GM20000 (cell line): ENCODE data around the gene RFPL1.

ENCODE experiments used
- DNase-seq: peaks from one replicate; pipeline ENCODE4 v3.0.0; 2012; ENCODE audit warnings: low spot score
- TF ChIP-seq, protein P1 (sequence below): IDR thresholded peaks from 2 replicates; pipeline ENCODE4 v1.5.1; 2012; ENCODE audit warnings: mild to moderate bottlenecking, control low read depth; ENCODE audit errors: extremely low read depth, missing control alignments

RFPL1 gene

GRCh38 chr22:29473001-29473400 is 34.6 kb downstream of the RFPL1 start:
- TF ChIP-seq, protein P1, sequence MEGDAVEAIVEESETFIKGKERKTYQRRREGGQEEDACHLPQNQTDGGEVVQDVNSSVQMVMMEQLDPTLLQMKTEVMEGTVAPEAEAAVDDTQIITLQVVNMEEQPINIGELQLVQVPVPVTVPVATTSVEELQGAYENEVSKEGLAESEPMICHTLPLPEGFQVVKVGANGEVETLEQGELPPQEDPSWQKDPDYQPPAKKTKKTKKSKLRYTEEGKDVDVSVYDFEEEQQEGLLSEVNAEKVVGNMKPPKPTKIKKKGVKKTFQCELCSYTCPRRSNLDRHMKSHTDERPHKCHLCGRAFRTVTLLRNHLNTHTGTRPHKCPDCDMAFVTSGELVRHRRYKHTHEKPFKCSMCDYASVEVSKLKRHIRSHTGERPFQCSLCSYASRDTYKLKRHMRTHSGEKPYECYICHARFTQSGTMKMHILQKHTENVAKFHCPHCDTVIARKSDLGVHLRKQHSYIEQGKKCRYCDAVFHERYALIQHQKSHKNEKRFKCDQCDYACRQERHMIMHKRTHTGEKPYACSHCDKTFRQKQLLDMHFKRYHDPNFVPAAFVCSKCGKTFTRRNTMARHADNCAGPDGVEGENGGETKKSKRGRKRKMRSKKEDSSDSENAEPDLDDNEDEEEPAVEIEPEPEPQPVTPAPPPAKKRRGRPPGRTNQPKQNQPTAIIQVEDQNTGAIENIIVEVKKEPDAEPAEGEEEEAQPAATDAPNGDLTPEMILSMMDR: no peak

DNA sequence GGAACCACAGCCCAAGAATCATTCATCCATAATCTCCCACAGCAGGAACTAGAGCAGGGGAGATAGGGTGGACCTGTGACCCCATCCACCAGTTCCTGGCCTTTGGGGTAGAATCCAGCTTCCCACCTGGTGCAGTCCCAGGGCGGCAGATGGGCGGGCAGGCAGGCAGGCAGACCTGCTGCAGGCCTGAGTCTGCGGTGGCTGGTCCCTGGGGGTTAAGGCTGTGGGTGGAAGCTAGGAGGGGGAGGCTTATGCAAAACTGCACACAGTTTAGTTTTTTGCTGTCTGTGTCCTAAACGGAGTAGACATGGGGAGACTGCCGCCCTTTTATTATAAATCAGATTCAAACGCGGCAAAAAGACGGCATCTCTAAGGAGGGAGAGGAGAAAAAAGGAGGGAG is 37.2 kb downstream of the RFPL1 start:
- no peak for DNase-seq
- TF ChIP-seq, protein P1: no peak

More at GRCh38 chr22:29473001-29473400, 34.6 kb downstream of the RFPL1 start:
- DNase-seq: no peak

GRCh38 chr22:29476116-29476515 is 37.7 kb downstream of the RFPL1 start:
- TF ChIP-seq, protein P1: no peak
- DNase-seq: no peak

GRCh38 chr22:29477723-29478318 is 39.4 kb downstream of the RFPL1 start:
- TF ChIP-seq, protein P1: no peak
- DNase-seq: no peak

GRCh38 chr22:29478326-29479276 is 40.2 kb downstream of the RFPL1 start:
- no peak for DNase-seq
- TF ChIP-seq, protein P1: no peak

GRCh38 chr22:29479417-29480261 is 41.3 kb downstream of the RFPL1 start, which contains the start of gene NEFH:
Gene NEFH, plus strand, starts transcription at chr22:29480218. Its CDS starts 45 bp downstream, at chr22:29480263.
- no peak for DNase-seq

More at GRCh38 chr22:29479417-29480261, 41.3 kb downstream of the RFPL1 start, which contains the start of gene NEFH:
- TF ChIP-seq, protein P1: no peak
